Measurements from ENCODE around the gene CTBP2. TPM values are rescaled to one million over a fixed set of nuclear protein-coding genes. Genes with fewer than 3 reads are reported as not detected.
A peak's percentile ranks its signal among the peaks of the same experiment; 100 is the strongest.
"Not testable (repeated sequence)": the region's sequence is repeated elsewhere in the genome, so short reads cannot be mapped to it uniquely, and the experiment has no call there.

CTBP2 gene
- total RNA-seq, 1 experiment from 2014 or later = 75.4 TPM

DNA sequence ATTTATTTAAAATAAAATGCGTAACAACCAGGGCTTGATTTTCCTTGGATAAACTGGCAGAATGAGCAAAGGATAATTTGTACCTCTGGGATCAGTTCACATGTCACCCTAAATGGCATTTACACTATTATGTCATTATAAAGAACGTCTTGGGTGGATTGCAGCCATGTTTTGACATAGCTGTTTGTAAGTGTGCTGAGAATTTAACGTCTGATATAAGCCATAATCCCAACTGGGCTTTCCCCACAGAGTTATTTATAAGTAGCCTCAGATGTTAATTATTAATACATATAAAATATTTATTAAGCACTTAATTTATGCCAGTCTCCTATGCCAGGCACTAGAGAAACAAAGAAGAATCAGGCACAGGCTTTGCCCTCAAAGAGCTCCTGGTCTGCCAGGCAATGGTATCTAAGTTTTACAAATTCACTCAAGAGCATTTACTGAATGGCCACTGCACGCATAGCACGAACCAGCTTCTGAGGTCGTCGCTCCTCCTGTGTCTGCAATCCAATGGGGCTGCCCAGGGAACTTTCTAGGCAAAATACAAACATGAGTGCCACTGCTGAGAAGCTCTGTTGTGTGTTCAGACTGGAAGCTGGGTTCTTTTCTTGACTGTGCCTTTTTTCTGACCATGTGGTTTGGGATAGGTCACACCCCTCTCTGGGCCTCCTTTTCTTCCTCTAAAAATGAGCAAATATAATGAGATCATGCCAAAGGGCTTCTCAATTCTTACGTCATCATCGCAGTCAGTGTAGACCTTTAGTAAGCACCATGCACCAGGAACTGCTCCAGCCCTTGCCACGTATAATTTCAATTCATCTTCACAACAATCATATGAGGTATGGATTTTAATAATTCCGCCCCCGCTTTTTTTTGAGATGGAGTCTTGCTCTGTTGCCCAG lies 11.3 kb upstream of the CTBP2 start:
- H3K4me1 ChIP-seq (replicated peaks) = no peaks in the 10 kb centered on the region
- no peak overlapping the region for H3K27ac ChIP-seq
- H3K27me3 ChIP-seq (replicated peaks) = peaks cover 17% of the 10 kb centered on the region; the same call in 1 of the 2 replicates
- H3K4me3 ChIP-seq = no peak overlapping the region
- no peak for DNase-seq (ENCODE audit: low read depth in 1 of 2, low spot score in 2 of 2)
- H3K9me3 ChIP-seq (replicated peaks) = no peaks in the 10 kb centered on the region
- H3K36me3 ChIP-seq = no peaks in the 10 kb centered on the region

DNA sequence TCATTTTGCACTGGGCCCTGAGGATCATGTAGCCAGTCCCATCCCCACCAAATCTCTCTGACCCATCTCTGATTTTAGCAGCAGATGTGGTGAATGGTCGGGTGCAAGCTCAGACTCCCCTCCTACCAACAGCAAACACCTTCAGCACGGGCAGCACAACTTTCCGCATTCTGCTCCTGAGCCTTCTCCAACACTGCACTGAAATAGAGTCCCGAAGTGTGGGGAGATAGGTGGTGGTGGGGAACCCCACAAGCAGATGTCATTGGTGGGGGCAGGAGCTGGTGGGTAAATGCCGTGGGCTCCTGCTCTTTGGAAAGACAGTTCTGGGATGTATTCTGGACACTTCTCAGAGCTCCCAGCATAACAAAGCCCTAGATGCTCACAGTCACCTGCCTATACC lies 9.6 kb upstream of the CTBP2 start:
- H3K4me1 ChIP-seq (replicated peaks) = no peaks in the 10 kb centered on the region
- no peak overlapping the region for H3K4me3 ChIP-seq
- 0 out of 2 replicates have a peak, but pooled peaks cover 10% of the 10 kb centered on the region for H3K27me3 ChIP-seq (replicated peaks)
- no peak for DNase-seq (ENCODE audit: low read depth in 1 of 2, low spot score in 2 of 2)
- no peak overlapping the region for H3K27ac ChIP-seq
- no peaks in the 10 kb centered on the region for H3K36me3 ChIP-seq
- H3K9me3 ChIP-seq (replicated peaks) = no peaks in the 10 kb centered on the region

DNA sequence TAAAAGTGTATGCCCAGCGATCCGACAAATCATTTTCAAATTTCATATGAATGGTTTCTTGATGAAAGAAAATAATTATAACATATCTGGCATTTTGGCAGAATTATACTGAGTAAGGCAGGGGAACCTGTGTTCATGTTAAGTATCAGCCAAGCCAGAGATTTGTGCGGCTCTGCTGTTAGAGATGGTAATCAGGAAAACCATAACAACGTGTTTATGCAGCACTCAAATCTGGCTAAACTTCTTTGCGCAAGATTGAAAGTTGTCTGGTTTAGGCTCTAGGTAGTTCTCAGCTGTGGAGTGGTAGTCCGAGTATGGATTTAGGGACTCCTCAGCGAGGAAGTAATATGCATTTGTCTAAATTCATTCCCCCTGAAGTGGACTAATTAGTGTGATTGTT lies 8.9 kb upstream of the CTBP2 start:
- H3K27ac ChIP-seq = no peak overlapping the region
- no peak for DNase-seq (ENCODE audit: low read depth in 1 of 2, low spot score in 2 of 2)
- H3K4me1 ChIP-seq (replicated peaks) = no peaks in the 10 kb centered on the region
- 0 out of 2 replicates have a peak, but pooled peaks cover 10% of the 10 kb centered on the region for H3K27me3 ChIP-seq (replicated peaks)
- no peaks in the 10 kb centered on the region for H3K36me3 ChIP-seq
- H3K9me3 ChIP-seq (replicated peaks) = no peaks in the 10 kb centered on the region
- H3K4me3 ChIP-seq = no peak overlapping the region

DNA sequence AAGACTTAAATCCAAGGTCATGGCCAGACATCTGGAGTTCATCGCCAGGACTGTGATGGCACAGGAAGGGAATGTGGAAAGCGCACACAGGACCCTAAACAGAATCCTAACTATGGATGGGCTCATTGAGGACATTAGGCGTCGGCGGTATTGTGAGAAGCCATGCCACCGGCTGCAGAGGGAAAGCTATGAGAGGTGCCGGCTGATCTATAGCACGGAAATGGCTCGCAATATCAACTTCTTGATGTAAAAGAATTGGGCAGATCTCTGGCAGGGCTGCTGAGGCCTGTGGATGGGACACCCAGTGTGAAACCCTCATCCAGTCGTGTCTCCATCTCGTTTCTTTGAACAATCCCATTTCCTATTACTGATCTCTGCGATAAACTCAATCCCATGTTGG lies 6.3 kb upstream of the CTBP2 start:
- H3K27me3 ChIP-seq (replicated peaks) = 0 out of 2 replicates have a peak, but pooled peaks cover 10% of the 10 kb centered on the region

DNA sequence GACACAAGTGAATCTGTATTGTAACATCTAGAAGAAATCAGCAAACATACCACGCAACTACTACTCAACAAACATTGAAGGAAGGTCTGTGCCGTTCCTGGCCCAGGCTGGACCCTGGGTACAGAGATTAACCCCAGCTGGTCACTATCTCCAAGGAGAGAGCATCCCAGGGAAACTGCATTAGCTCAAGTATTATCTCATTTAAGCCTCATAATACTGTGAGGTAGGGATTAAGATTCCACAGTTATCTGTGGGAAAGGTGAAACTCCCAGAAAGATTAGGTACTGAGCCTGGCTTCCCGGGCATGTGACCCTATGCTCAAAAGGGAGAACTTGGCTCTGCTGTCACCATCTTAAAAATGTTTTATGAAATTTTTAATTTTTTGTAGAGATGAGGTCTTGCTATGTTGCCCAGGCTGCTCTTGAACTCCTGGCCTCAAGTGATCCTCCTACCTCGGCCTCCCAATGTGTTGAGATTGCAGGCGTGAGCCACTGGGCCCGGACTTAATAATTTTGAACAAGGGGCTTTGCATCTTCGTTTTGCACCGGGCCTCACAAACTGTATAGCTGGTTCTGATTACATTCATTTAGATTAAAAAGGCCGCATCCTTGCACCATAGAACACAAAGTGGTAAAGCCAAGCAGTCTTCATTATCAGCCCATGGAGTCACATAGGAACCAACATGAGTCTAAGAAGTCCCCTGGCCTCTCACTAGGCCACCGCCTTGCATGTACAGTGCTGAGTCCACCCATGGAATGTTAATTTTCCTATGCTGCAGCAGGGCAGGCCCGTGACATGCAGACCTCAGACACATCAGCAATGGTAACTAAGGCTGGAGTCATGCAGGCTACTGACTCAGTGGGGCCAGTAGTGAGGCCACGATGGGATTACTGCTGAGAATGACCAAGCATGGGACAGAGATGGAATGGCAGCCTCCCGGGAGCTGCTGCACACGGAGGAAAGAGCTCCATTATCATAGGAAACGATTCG lies 5.5 kb upstream of the CTBP2 start:
- Histone ChIP-seq H3K36me3 (no peaks in the 10 kb centered on the region), H3K9me3 (replicated peaks) (no peaks in the 10 kb centered on the region), H3K4me1 (replicated peaks) (peaks cover 8% of the 10 kb centered on the region), H3K4me3 (no peak overlapping the region), H3K27ac (no peak overlapping the region), H3K27me3 (replicated peaks) (0 out of 2 replicates have a peak, but pooled peaks cover 10% of the 10 kb centered on the region)
- peak in 1 of 2 experiments; percentile 36 for DNase-seq (ENCODE audit: low read depth in 1 of 2, low spot score in 2 of 2)

More for the DNA sequence above, 6.3 kb upstream of the CTBP2 start:
- Histone ChIP-seq H3K36me3 (no peaks in the 10 kb centered on the region), H3K4me3 (no peak overlapping the region), H3K27ac (no peak overlapping the region), H3K4me1 (replicated peaks) (peaks cover 7% of the 10 kb centered on the region), H3K9me3 (replicated peaks) (no peaks in the 10 kb centered on the region)
- DNase-seq (ENCODE audit: low read depth in 1 of 2, low spot score in 2 of 2) = no peak

DNA sequence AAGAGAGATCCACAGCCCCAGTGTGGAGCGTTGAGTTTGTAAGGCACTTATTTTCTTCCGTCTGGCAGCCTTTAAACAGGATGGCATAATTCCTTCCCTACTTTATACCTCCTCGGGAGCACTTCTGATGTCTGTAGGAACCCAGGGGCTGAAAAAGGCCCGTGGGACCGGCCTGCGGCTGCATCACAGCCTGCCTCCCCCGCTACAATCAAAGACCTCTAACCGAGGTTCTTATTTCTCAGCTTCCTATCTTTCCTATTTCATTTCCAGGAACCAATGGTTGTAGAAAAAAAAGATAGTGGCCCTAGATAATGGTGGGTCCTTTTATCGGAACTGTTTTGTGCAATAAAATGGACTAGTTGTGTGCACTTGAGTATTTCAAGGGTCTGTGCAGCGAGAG lies 4.1 kb upstream of the CTBP2 start:
- 0 out of 2 replicates have a peak, but pooled peaks cover 3% of the 10 kb centered on the region for H3K27me3 ChIP-seq (replicated peaks)
- no peak overlapping the region for H3K27ac ChIP-seq
- H3K4me1 ChIP-seq (replicated peaks) = peaks cover 8% of the 10 kb centered on the region
- no peak for DNase-seq (ENCODE audit: low read depth in 1 of 2, low spot score in 2 of 2)
- no peak overlapping the region for H3K4me3 ChIP-seq
- H3K36me3 ChIP-seq = peaks cover 5% of the 10 kb centered on the region; the same call in 1 of the 2 replicates
- no peaks in the 10 kb centered on the region for H3K9me3 ChIP-seq (replicated peaks)

DNA sequence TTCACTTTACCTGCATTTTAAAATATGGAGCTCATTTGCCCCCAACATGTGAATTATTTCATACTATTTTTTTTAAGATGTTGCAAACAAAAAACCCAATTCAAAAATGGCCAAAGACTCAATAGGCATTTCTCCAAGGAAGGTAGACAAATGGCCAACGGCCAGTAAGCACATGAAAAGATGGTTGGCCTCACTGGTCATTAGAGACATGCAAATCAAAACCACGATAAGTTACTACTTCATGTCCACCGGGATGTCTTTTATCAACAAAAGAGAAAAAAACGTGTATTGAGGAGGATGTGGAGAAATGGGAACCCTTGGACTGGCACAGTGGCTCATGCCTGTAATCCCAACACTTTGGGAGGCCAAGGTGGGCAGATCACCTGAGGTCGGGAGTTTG lies 3.4 kb upstream of the CTBP2 start:
- Histone ChIP-seq H3K27me3 (replicated peaks) (no peaks in the 10 kb centered on the region), H3K9me3 (replicated peaks) (no peaks in the 10 kb centered on the region), H3K27ac (no peak overlapping the region), H3K4me3 (no peak overlapping the region), H3K36me3 (peaks cover 8% of the 10 kb centered on the region), H3K4me1 (replicated peaks) (peaks cover 8% of the 10 kb centered on the region)
- no peak for DNase-seq (ENCODE audit: low read depth in 1 of 2, low spot score in 2 of 2)

DNA sequence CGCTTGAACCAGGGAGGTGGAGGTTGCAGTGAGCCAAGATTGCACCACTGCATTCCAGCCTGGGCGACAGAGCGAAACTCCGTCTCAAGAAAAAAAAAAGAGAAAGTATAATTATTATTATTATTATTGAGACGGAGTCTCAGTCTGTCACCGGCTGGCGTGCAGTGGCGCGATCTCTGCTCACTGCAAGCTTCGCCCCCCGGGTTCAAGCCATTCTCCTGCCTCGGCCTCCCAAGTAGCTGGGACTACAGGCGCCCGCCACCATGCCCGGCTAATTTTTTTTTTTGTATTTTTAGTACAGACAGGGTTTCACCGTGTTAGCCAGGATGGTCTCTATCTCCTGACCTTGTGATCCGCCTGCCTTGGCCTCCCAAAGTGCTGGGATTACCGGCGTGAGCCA lies 2.9 kb upstream of the CTBP2 start:
- H3K36me3 ChIP-seq = peaks cover 13% of the 10 kb centered on the region
- H3K4me3 ChIP-seq; H3K27ac ChIP-seq; H3K4me1 ChIP-seq (replicated peaks); DNase-seq (ENCODE audit: low read depth in 1 of 2, low spot score in 2 of 2); H3K27me3 ChIP-seq (replicated peaks); H3K9me3 ChIP-seq (replicated peaks): not testable (repeated sequence)

DNA sequence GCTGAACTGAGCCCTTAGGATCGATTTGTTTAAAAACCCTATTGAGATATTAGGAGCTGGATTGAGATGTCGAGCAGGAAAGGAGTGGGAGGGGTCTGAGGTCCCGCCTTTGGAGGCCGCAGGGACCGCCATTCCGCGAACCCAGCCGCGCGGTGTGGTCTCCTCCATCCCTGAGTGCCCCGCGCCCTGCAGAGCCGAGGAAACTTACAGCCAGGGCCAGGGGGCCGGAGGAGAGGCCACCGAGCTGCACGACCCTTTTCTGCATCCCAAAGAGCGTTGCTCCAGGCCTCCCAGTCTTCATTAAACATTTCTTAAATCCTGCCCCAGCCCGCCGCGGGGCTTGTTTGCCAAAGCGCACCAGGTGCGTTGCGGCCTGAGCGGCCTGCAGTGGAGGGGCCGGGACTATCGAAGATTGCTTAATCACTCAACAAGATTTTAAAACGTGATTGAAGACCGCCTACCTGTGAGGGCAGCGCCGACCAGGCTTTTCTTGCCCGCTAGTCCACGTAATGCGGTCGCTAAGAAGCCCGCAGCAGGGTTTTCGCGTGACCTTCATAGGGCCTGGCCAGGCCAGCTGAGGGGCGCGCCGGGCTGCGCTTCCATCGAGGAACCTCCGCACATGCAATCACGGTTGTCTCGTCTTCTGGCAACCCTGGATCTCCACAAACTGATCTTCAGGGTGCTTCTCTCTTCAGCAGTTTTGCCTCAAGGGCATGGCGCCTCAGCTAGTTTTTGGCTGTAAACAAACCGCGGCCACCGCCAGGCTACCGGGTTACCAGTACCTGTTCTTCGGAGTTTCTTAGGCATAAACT lies 2.0 kb upstream of the CTBP2 start:
- Histone ChIP-seq H3K4me1 (replicated peaks) (peaks cover 14% of the 10 kb centered on the region), H3K27me3 (replicated peaks) (no peaks in the 10 kb centered on the region), H3K4me3 (peak overlapping the region; percentile 98), H3K9me3 (replicated peaks) (no peaks in the 10 kb centered on the region), H3K36me3 (peaks cover 14% of the 10 kb centered on the region), H3K27ac (peak overlapping the region; percentile 85)
- DNase-seq (ENCODE audit: low read depth in 1 of 2, low spot score in 2 of 2) = no peak

DNA sequence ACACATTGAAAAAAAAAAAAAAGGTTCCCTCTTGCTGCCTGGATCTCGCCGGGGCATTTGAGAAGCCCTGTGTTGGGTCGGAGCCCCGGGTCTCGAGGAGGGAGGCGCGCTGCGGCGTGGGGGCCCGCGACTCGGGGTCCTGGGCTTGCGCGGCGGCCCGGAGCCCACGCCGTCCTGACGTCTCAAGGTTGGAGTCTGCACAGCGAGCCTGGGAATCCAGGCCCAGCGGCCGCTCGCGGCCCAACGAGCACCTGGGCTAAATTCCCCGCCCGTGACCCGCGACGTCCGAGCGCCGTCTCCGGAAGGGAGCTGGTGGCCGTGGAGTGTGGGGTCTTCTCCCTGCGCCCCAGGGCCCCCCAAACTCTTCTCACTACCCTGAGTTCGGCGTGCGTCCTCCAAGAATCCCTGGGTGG lies 1.4 kb upstream of the CTBP2 start:
- Histone ChIP-seq H3K27ac (peak overlapping the region; percentile 85), H3K9me3 (replicated peaks) (no peaks in the 10 kb centered on the region), H3K27me3 (replicated peaks) (no peaks in the 10 kb centered on the region), H3K4me1 (replicated peaks) (peaks cover 20% of the 10 kb centered on the region), H3K36me3 (peaks cover 14% of the 10 kb centered on the region), H3K4me3 (peak overlapping the region; percentile 98)
- no peak for DNase-seq (ENCODE audit: low read depth in 1 of 2, low spot score in 2 of 2)

DNA sequence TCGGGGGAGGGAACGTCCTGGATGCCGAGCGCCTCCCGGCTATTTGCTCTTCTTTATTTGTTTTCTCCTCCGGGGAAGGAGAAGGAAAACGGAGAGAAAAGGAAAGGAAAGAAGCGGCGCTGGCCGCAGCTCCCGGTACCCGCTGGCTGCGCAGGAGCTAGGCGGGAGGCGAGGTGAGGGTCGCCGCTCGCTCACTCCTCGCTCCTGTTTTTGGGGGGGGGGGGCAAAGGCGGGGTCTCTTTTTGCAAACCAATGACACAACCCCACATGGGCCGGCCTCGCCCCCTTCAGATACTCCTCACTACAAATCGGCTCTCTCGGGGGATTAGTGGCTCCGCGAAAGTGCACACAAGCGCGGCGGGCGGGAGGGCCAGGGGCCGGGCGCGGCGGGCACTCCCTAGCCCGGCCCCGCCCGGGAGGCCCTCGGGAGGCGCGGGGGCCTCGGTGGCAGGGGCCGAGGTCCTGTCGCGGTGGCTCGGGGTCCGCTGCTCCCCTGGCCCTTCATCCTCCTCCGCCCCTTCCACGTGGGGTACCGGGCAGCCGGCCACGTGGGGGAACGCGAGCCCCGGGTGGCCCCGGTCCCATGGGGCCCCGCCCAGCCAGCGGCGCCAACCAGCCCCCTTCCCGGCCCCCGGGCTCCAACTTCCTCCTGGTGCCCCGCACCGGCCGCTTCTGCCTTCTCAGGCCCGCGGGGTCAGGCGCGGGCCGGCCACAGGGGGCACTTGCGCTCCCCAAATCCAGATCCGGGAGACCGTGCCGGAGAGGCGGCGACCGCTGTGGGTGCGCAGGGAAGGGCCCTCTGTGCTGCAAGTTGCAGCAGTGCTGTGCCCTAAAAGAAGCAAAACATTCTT lies 718 bp upstream of the CTBP2 start:
- H3K9me3 ChIP-seq (replicated peaks) = no peaks in the 10 kb centered on the region
- H3K4me3 ChIP-seq = peak overlapping the region; percentile 98
- H3K36me3 ChIP-seq = peaks cover 14% of the 10 kb centered on the region
- DNase-seq (ENCODE audit: low read depth in 1 of 2, low spot score in 2 of 2) = peak; percentile 85 to 88
- H3K27ac ChIP-seq = peak overlapping the region; percentile 85
- H3K4me1 ChIP-seq (replicated peaks) = peaks cover 26% of the 10 kb centered on the region
- no peaks in the 10 kb centered on the region for H3K27me3 ChIP-seq (replicated peaks)

DNA sequence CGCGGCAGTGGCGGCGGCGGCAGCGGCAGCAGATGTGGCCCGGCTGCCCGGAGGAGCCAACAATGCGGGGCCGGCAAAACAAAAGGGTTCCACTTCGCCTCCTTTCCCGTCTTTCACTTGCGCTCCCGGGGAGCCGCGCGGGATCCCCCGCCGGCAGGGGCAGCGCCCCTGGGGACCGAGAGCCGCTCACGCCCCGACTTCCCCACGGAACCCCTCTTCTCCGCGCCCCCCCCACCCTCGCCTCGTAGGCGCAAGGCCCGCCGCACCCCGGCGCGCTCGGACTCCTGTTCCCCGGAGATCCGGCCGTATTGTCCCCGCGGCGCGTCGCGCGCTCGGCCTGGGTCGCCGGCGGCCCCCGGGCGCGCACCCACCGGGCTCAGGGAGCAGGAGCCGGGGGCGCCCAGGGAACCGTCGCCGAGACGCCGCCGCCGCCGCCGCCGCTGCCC lies 854 bp downstream of the CTBP2 start:
- H3K4me3 ChIP-seq = peak overlapping the region; percentile 98
- DNase-seq (ENCODE audit: low read depth in 1 of 2, low spot score in 2 of 2) = peak in 1 of 2 experiments; percentile 32
- peak overlapping the region; percentile 83 for H3K27ac ChIP-seq
- H3K4me1 ChIP-seq (replicated peaks) = peaks cover 40% of the 10 kb centered on the region
- H3K27me3 ChIP-seq (replicated peaks) = no peaks in the 10 kb centered on the region
- H3K36me3 ChIP-seq = peaks cover 14% of the 10 kb centered on the region
- H3K9me3 ChIP-seq (replicated peaks) = no peaks in the 10 kb centered on the region
